HG02759 (cell line): ENCODE data around the gene VMO1.

ENCODE experiments used
- ATAC-seq: cut with Tn5 transposase; IDR thresholded peaks from one replicate; pipeline ENCODE4 v1.9.1; 2021; ENCODE audit warnings: mild to moderate bottlenecking, moderate library complexity; ENCODE audit not compliant: unreplicated experiment

The VMO1 gene

DNA sequence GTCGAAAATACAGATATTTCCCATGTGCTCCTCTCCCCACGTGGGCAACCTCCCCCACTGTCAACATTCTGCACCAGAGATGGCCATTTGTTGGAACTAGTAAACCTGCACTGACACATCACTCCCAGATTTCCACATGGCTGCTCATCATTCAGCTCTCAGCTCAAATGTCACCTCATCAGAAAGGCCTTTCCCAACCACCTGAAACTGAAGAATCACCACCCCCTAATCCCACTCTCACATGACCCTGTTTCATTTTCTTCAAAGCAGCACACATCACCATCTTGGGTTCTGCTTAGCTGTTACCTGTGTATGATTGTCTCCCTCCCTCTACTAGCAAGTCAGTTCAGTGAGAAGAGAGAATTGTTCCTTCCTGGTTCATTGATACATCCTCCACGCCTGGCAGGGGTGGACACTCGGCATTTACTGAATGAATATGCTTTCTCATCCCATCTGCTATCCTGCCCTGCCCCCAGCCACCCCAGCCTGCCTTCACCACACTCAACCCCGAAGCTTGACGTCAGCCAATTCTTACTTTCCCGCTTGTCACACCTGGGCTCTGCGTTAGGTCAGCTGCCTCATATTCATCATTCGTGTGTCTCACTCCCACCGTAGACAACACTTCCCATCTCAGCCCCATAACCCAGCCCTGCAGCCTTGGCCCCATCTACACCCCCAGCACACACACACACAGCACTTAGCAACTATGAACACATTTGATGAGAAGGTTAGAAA, 14.5 kb upstream of the VMO1 start:
- no peak for ATAC-seq

DNA sequence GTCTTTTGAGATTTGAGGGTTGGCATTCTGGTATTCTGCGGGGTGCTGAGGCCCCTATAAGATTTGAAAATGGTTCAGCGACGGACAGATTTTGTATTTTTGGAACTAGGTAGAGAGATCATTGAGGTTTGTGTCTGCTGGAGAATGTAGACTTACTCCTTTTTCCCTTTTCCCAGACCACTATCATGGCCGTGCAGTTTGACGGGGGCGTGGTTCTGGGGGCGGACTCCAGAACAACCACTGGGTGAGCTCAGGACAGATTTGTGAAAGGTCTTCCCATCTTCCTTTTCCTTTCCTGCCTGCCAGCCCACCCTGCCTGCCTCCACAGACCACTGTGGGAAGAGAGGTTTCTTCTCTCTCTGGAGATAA, 10.4 kb upstream of the VMO1 start:
- ATAC-seq = no peak

- ATAC-seq = no peak
Measured at GRCh38 chr17:4795168-4795567, 9.0 kb upstream of the VMO1 start.

DNA sequence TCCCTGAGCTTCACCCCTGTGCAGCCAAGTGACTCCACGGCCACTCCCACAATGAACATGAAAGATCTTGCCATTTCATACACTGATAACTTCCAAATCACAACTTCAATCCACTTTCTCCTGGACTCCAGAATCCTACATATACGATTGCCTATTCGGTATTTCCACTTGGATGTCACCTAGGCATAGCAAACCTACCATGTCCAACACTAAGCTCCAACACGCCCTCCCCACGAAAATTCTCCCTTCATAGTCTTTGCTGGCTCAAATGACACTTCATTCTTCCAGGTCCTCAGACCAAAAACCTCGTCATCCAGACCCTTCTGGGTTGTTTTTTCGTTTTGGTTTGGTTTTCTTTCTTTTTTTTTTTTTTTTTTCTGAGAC, 4.5 kb upstream of the VMO1 start:
- ATAC-seq = no peak

DNA sequence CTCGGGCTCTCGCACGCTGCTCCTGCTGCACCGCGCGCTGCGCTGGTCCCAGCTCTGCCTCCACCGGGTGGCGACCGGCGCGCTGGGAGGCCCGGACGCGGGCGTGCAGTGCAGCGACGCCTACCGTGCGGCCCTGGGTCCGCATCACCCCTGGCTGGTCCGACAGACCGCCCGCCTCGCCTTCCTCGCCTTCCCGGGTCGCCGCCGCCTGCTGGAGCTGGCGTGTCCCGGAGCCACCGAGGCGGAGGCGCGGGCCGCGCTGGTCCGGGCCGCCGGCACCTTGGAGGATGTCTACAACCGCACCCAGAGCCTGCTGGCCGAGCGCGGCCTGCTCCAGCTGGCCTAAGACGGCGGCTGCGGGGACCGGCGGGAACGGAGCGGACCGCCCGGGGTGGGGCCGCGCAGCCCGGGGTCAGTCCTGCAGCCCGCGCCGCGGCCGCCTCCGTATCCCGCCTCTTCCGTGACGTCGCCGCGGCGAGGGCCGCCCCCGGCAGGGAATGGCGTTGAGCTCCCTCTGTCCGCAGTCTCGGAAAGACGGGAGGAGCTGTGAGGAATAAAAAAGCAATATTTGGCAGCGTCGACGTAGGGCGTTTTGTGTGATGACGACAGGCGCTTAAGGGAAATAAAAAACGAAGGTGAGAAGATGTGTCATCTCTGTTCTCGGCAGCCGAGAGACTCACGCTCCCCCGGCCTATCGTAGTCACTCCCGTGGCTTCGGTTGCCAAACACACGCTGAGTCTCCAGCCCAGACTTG, 4.0 kb upstream of the VMO1 start:
- peak; percentile 86 for ATAC-seq

- ATAC-seq = no peak
Measured at GRCh38 chr17:4789701-4789950, 3.5 kb upstream of the VMO1 start.

DNA sequence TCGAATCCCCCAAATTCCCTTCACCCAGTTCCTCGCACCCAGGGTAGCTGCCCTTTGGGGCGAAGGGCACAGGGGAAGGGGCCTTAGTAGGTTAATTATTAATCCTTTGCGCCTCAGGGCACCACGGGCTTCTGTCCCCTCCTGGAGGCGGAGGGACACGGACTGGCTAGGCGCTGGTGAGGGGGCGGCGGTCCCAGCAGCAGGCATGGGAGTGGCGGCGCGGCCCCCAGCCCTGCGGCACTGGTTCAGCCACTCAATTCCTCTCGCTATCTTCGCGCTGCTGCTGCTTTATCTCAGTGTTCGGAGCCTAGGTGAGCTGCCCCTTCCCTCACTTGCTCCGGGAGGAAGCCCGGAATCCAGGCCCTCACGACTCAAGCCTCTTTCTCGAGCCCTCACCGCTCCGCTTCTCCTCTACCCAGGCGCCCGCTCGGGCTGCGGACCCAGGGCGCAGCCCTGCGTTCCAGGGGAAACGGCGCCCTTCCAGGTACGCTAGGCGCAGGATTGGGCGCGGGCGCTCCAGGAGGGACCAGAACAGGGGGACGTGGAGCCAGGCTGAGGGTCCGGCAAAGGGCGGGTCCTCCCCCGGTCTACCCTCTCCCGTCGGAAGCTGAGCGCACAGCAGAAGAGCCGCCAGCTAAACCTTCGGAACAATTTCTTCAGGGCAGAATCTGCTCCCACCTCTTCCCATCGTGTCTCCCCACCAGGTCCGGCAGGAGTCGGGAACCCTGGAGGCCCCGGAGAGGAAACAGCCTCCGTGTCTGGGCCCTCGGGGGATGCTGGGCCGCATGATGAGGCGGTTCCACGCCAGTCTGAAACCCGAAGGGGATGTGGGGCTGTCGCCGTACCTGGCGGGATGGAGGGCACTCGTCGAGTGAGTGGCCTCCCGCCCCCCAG, 2.9 kb upstream of the VMO1 start, which contains the start of gene GLTPD2:
Gene GLTPD2, plus strand, starts transcription at position 158 of the 894 bp plus-strand sequence. Its CDS starts 48 bp downstream, at position 206.
- no peak for ATAC-seq

- no peak for ATAC-seq
Measured at GRCh38 chr17:4788159-4788806, 2.1 kb upstream of the VMO1 start.

DNA sequence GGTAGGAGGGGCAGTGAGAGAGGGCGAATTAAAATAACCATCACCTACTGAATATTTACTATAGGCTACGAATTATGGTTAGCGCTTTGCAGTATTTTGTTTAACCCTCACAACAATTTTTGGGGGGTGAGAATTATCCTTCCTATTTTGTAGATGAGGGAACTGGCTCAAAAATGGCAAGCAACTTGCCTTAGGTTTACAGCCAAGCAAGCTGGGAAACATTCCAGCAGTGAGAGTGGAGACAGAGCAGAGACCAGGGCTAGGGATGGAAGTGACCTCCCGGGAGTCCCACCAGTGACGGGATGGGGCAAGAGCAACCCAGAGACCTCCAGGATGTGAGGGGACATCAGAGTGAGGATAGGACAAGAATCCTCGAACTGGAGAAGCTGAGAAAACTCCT, 352 bp upstream of the VMO1 start:
- no peak for ATAC-seq

- ATAC-seq = no peak
Measured at GRCh38 chr17:4785311-4786105, 656 bp downstream of the VMO1 start.

DNA sequence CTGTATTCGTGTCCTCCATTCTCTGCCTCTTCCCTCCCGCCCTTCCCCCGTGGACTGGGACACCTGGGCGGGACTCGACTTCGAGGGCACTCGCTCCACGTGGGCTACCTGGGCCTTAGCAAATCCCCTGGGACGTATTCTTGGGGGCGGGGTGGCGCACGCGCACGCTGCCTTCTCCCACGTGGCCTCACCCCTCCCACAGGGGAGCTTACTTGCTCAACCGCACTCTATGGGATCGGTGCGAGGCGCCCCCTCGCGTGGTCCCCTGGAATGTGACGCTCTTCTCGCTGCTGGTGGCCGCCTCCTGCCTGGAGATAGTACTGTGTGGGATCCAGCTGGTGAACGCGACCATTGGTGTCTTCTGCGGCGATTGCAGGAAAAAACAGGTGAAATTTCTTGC, 3.5 kb downstream of the VMO1 start:
- no peak for ATAC-seq

GRCh38 chr17:4780325-4780955, 5.7 kb downstream of the VMO1 start:
- no peak for ATAC-seq

GRCh38 chr17:4777969-4778760, 8.0 kb downstream of the VMO1 start:
- no peak for ATAC-seq

DNA sequence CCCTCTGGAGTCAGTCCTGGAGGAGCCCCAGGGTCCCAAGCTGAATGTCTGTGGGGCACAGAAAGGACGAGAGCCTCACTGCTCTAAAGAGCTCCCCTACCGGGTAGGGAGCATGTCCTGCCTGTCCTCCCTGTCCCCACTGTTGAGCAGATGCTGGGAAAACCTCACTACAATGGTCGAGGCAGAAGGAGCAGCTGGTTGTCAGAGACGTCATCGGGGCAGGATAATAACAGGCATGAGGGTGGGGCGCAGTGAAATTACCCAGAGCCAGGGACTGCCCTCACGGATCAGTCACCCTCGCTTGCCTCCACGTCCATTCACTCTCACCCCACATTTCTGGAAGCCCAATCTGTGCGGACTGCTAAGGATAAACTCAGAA, 13.9 kb downstream of the VMO1 start:
- ATAC-seq = no peak

GRCh38 chr17:4771519-4772234, 14.5 kb downstream of the VMO1 start, which contains the start of gene TM4SF5:
TM4SF5 (plus strand) TSS chr17:4771886; CDS start chr17:4771923, 37 bp downstream.
- ATAC-seq = no peak

GRCh38 chr17:4769628-4770027, 16.5 kb downstream of the VMO1 start:
- no peak for ATAC-seq

- ATAC-seq = no peak
Measured at GRCh38 chr17:4768298-4768697, 17.9 kb downstream of the VMO1 start.

DNA sequence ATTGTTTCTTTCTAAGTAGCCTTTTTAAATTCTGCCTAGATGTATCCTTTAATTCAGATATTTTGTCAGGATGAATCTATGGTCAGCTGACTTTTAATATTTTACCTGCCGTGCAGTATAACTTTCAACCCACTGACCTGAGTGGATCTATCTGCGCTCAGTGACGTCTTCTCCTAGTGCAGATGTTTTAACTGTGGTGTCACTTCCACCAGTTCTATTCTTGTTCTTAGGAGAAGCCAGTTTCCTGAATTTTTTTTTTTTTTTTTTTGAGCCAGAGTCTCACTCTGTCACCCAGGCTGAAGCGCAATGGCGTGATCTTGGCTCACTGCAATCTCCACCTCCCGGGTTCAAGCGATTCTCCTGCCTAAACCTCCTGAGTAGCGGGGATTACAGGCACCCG, 19.4 kb downstream of the VMO1 start:
- ATAC-seq = no peak
